ENCODE data around the gene ADGRE3.
"Not testable (repeated sequence)": the region's sequence is repeated elsewhere in the genome, so short reads cannot be mapped to it uniquely, and the experiment has no call there.

The ADGRE3 gene

GRCh38 chr19:14595558-14595957 is 79.1 kb downstream of the ADGRE3 start:
- DNase-seq: no peak

- DNase-seq: not testable (repeated sequence)
Observed at GRCh38 chr19:14589433-14589832, 85.2 kb downstream of the ADGRE3 start.

GRCh38 chr19:14585187-14585586 is 89.5 kb downstream of the ADGRE3 start:
- not testable (repeated sequence) for DNase-seq

GRCh38 chr19:14584372-14584771 is 90.3 kb downstream of the ADGRE3 start:
- not testable (repeated sequence) for DNase-seq

- no peak for DNase-seq
Observed at GRCh38 chr19:14582894-14583340, 91.7 kb downstream of the ADGRE3 start, which contains the start of gene CLEC17A. CLEC17A (plus strand) TSS chr19:14583084; CDS start chr19:14583161, 77 bp downstream.

GRCh38 chr19:14580623-14581237 is 93.9 kb downstream of the ADGRE3 start:
- DNase-seq: peak in 1 of 2 experiments; percentile 31

GRCh38 chr19:14577885-14578427 is 96.7 kb downstream of the ADGRE3 start:
- peak; percentile 93 to 97 for DNase-seq

- no peak for DNase-seq
Observed at GRCh38 chr19:14577264-14577663, 97.4 kb downstream of the ADGRE3 start.

- DNase-seq: no peak
Observed at GRCh38 chr19:14576363-14576762, 98.3 kb downstream of the ADGRE3 start.

- no peak for DNase-seq
Observed at GRCh38 chr19:14575428-14575980, 99.1 kb downstream of the ADGRE3 start.

- DNase-seq: peak; percentile 92 to 97
Observed at GRCh38 chr19:14571695-14572490, 102.8 kb downstream of the ADGRE3 start, which contains the start of gene NDUFB7. NDUFB7 (minus strand) TSS chr19:14572066; CDS start chr19:14572000, 66 bp downstream.

- DNase-seq: no peak
Observed at GRCh38 chr19:14570864-14571527, 103.6 kb downstream of the ADGRE3 start.

All from NCI-H524 (cell line).